GM18907 (cell line): ENCODE data around the gene PHF2.

Source experiments
- ATAC-seq: cut with Tn5 transposase; IDR thresholded peaks from one replicate; pipeline ENCODE4 v1.9.1; 2021; ENCODE audit warnings: mild to moderate bottlenecking, moderate library complexity; ENCODE audit not compliant: unreplicated experiment

The PHF2 gene

DNA sequence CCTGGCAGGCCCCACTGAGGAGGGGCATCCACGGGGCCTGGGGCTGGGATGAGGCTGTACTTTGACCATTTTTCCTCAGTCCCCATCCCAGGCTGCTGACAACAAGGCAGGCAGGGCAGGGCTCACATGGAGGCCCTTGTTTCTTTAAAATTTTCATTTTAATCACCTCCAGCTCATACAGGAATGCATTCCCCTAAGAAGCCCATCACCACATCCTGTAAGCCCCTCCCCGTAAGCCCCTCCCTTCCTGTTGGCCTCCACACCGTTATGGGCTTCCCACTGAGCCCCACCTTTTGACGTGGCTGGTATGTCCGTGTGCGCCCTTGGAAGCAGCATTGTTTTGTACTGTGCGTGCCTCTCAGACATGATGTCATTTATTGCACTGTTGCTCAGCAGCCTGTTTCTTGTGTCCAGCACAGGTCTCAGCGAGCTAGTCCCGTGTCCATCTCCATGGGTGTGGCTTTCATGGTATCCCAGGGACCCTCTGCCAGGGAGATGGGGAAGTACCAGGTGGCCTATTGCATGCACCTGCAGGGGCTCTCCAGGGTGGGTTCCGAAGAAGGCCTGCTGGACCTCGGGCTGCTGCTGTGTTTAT, 22.4 kb downstream of the PHF2 start:
- ATAC-seq, result no peak

GRCh38 chr9:93599571-93600403, 23.4 kb downstream of the PHF2 start:
- no peak for ATAC-seq

DNA sequence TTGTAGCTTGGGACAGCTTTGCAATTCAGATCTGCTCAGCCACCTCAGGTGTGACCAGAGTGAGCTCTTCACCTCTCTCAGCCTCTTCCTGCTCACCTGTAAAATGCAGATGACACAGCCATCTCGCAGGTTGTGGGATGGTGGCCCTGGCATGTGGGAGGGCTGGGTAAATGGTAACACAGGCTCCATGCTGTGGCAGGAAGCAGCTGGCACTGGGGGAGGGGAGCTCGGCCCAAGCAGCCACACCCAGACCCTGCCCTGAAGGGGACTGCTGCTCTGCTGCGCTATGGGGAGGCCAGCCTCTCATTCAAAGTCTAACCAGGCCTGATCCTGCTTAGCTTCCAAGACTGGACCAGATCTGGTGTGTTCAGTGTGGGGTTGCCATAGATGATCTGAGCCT, 24.1 kb downstream of the PHF2 start:
- ATAC-seq, result no peak

- no peak for ATAC-seq
Observed at GRCh38 chr9:93601063-93601462, 24.7 kb downstream of the PHF2 start.

GRCh38 chr9:93601666-93602065, 25.3 kb downstream of the PHF2 start:
- no peak for ATAC-seq

- ATAC-seq, result no peak
Observed at GRCh38 chr9:93603011-93603410, 26.6 kb downstream of the PHF2 start.

- no peak for ATAC-seq
Observed at GRCh38 chr9:93603906-93604326, 27.5 kb downstream of the PHF2 start.

DNA sequence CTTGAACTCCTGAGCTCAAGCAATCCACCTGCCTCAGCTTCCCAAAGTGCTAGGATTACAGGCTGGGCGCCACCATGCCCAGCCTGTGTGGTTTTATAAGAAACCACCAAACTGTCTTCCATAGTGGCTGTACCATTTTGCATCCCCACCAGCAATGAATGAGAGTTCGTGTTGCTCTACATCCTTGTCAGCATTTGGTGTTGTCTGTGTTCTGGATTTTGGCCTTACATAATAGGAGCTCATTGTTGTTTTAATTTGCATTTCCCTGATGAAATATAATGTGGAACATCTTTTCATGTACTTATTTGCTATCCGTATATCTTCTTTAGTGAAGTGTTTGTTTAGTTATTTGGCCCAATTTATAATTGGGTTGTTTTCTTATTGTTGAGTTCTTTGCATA, 29.8 kb downstream of the PHF2 start:
- ATAC-seq, result no peak

DNA sequence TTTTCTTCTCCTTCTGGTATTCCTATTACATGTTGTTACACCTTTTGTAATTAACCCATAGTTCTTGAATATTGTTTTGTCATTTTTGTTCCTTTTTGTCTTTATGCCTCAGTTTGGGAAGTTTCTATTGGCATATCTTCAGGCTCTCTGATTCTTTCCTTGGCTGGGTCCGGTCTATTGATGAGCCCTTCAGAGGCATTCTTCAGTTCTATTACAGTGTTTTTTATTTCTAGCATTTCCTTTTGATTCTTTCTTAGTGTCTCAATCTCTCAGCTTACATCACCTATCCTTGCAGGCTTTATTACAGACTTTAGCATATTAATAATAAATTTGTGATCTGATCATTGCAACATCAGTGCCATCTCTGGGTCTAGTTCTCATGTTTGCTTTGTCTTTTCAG, 33.8 kb downstream of the PHF2 start:
- no peak for ATAC-seq

GRCh38 chr9:93612052-93612795, 35.8 kb downstream of the PHF2 start:
- no peak for ATAC-seq

DNA sequence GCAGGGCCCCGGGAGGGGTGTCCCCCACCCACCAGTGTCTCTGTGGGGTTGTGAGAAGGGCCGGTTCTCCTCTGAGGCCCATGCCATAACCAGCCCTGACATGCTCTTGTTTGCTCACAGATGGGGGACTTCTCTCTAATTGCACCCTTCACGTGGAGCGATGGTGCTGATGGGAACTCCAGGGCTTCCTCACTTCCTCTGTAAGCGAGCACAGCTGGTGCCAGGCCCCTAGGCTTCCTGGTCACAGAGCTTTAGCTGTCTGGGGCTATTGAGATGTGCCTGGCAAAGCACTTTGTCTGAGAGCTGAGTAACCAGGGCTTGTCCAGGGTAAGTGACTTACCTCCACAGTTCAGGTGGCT, 36.4 kb downstream of the PHF2 start:
- peak; percentile 73 for ATAC-seq

GRCh38 chr9:93613174-93613573, 36.8 kb downstream of the PHF2 start:
- ATAC-seq, result no peak

- no peak for ATAC-seq
Observed at GRCh38 chr9:93613791-93614190, 37.4 kb downstream of the PHF2 start.

GRCh38 chr9:93614830-93615468, 38.6 kb downstream of the PHF2 start:
- ATAC-seq, result no peak

GRCh38 chr9:93616044-93616443, 39.7 kb downstream of the PHF2 start:
- ATAC-seq, result no peak

- ATAC-seq, result no peak
Observed at GRCh38 chr9:93617273-93617672, 40.9 kb downstream of the PHF2 start.

GRCh38 chr9:93619272-93619775, 42.9 kb downstream of the PHF2 start:
- no peak for ATAC-seq

GRCh38 chr9:93620041-93620506, 43.7 kb downstream of the PHF2 start:
- ATAC-seq, result no peak

DNA sequence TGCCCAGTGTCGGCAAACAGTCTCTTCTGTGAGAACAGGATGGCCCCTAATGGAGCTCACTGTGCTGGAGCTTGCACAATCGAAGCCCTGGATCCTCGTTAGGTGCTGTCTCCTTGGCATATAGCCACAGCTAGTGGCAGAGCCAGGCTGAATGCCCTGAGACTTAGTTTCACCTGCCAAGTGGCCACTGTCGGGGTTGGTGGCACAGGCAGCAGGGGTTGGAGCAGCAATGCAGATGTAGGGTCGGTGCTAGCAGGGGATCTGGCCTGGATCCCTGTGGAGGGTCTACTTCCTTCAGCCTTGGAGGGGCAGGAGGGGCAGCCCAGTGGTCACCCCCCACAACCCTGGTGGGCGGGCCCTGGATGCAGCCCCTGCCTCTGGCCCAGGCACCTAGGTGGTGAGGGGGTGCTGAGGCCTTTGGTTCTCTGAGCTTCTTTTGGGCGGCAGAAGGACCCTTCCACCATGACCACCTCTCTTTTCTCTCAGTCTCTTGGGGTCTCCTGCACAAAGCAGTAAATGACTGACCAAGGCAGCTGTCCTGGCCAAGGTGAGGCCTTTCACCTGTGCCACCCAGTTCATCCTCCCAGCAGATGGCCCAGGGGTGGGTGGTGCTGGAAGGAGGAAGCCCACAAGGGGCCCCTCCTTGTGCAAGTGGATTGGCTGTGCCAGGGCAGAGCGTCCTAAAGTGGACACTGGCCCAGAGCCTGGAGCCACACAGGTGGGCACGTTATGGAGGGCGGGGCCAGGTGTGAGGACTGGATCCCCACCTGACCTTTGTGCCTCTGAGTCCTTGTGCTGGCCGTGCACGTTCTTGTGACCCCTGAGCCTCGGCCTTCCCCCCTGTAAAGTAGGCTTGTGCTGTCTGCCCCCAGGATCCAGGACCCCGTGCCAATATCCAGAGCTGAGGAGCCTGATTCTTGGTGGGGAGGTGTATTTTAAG, 44.8 kb downstream of the PHF2 start:
- ATAC-seq, result no peak

DNA sequence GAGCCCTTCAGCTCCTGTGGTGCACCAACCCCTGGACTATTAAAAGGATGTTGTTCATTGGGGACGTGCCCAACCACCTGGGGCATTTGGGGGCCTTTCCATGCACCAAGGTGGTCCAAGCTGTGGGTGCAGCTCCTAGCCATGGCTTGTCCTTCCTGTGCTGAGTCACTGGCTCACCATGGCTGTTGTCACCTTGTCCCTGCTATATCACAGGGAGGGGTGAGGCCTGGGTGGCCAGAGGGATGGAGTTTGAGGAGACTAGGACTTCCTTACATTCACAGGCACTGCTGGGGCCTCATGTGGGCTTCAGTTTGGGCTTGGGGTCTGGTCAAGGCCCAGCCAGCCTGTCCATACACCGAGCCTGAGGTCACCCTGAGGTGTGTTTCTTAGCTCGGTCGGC, 45.5 kb downstream of the PHF2 start:
- ATAC-seq, result no peak
